ENCODE data around the gene LTO1.

- no peak for TF ChIP-seq SRF (IDR thresholded peaks at IDR 0.05; ENCODE audit: low read depth in 2 of 2, low read length in 2 of 2)
- no peak for TF ChIP-seq CHD2 (IDR thresholded peaks at IDR 0.05; ENCODE audit: borderline replicate concordance, low read depth, low read length)
- TF ChIP-seq ZBED1 (IDR thresholded peaks at IDR 0.05; ENCODE audit: borderline replicate concordance): no peak
- TF ChIP-seq POLR2A (IDR thresholded peaks at IDR 0.05; ENCODE audit: low read depth, low read length): no peak
- TF ChIP-seq RBBP5 (conservative IDR thresholded peaks at IDR 0.05): no peak
- no peak for TF ChIP-seq BCLAF1 (IDR thresholded peaks at IDR 0.05)
These were observed 35.3 kb downstream of the LTO1 start for GRCh38 chr11:69639831-69640230.
